Cerebellar nuclear complex (tissue), 1 donor: ENCODE data around the gene PLIN3.
"Not testable (repeated sequence)": the region's sequence is repeated elsewhere in the genome, so short reads cannot be mapped to it uniquely, and the experiment has no call there.

ENCODE experiments used
- DNase-seq, 2 experiments: peaks; one replicate each; lab custom pipeline; 2025; lab: John Stamatoyannopoulos, UW

Gene PLIN3

GRCh38 chr19:4811328-4812131 is 55.9 kb downstream of the PLIN3 start:
- DNase-seq = no peak

- DNase-seq = no peak
Measured at GRCh38 chr19:4807188-4807587, 60.3 kb downstream of the PLIN3 start.

DNA sequence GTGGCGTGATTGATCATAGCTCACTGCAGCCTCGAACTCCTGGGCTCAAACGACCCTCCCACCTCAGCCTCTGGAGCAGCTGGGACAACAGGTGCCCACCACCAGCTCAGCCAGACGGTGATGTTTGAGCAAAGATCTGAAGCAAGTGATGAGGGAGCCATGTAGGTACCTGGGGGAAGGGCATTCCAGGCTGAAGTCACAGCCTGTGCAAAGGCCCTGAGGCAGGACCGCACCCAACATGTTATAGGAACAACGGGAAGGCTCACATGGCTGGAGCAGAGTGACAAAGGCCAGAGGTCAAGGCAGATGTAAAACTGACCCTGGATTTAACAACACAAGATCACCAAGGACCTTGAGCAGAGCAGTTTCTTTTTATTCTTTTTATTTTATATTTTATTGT is 61.1 kb downstream of the PLIN3 start:
- DNase-seq = no peak

DNA sequence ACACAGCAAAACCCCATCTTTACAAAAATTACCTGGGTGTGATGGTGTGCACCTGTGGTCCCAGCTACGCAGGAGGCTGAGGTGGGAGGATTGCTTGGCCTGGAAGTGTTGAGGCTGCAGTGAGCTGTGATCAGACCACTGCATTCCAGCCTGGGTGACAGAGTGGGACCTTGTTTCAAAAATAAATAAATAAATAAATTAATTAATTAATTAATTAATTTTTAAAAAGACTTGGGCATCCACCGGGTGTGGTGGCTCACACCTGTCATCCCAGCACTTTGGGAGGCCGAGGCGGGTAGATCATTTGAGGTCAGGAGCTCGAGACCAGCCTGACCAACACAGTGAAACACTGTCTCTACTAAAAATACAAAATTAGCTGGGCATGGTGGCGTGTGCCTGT is 62.3 kb downstream of the PLIN3 start:
- DNase-seq = not testable (repeated sequence)

- DNase-seq = no peak
Measured at GRCh38 chr19:4803736-4804695, 63.5 kb downstream of the PLIN3 start.

- DNase-seq = no peak
Measured at GRCh38 chr19:4802711-4803110, 64.8 kb downstream of the PLIN3 start.

DNA sequence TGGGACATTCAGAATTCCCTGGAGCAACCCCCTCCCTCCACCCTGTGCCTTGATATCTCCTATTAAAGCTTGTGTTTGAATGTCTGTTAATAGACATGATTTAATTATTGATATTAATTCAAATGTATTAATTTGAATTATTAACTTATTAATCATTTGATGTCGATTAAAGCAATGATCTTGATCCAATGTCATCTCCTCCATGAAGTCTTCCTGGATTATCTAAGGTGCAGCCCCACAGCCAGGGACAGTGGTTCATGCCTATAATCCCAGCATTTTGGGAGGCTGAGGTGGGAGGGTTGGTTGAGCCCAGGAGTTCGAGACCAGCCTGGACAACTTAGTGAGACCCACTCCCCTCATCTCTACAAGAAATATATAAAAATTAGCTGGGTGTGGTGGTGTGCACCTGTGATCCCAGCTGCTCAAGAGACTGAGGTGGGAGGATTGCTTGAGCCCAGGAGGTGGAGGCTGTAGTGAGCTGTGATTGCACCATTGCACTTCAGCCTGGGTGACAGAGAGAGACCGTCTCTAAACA is 66.3 kb downstream of the PLIN3 start:
- no peak for DNase-seq

GRCh38 chr19:4800591-4801081 is 66.8 kb downstream of the PLIN3 start:
- DNase-seq = no peak

DNA sequence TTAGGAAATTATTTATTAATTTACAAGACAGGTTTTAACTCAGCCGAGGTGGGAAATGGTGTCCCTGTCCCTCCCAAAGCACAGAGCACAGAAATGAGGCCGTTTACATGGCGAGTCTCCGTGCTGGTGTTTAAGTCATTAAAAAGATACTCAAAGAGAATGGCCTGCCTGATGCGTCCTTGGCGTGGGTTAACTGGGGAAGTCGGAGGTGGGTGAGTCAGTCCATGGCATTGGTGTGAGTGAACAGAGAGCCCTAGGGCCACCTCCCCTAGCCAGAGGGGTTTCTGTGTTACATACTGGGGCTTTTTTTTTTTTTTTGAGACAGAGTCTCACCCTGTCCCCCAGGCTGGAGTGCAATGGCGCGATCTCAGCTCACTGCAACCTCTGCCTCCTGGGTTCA is 72.1 kb downstream of the PLIN3 start:
- no peak for DNase-seq

- no peak for DNase-seq
Measured at GRCh38 chr19:4794971-4795370, 72.5 kb downstream of the PLIN3 start.

- DNase-seq = not testable (repeated sequence)
Measured at GRCh38 chr19:4793278-4793677, 74.2 kb downstream of the PLIN3 start.

DNA sequence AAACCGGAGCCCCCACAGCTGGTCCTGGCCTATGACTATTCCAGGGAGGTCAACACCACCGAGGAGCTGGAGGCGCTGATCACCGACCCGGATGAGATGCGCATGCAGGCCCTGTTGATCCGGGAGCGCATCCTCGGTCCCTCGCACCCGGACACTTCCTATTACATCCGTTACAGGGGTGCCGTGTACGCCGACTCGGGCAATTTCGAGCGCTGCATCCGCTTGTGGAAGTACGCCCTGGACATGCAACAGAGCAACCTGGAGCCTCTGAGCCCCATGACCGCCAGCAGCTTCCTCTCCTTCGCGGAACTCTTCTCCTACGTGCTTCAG is 74.6 kb downstream of the PLIN3 start:
- not testable (repeated sequence) for DNase-seq

GRCh38 chr19:4792019-4792865 is 75.2 kb downstream of the PLIN3 start:
- not testable (repeated sequence) for DNase-seq

GRCh38 chr19:4791183-4792018 is 76.1 kb downstream of the PLIN3 start, which contains the start of gene FEM1A:
TSS of gene FEM1A (plus strand) at chr19:4791734. CDS start at chr19:4791855, 121 bp downstream.
- DNase-seq = peak; percentile 99 to 100
